ENCODE results near the gene TUBB6. TPM values are rescaled to one million over a fixed set of nuclear protein-coding genes. Genes with fewer than 3 reads are reported as not detected.

Gene TUBB6
- total RNA-seq, 1 experiment from 2014 or later: 240 TPM

- no peak for TF ChIP-seq IRF1 (CRISPR knock-in tag; IDR thresholded peaks at IDR 0.05)
- no peak for TF ChIP-seq MYBL2 (CRISPR knock-in tag; IDR thresholded peaks at IDR 0.05)
- no peak for TF ChIP-seq FOXJ3 (CRISPR knock-in tag; IDR thresholded peaks at IDR 0.05; ENCODE audit: borderline replicate concordance)
- no peak for TF ChIP-seq FOXP1 (CRISPR knock-in tag; IDR thresholded peaks at IDR 0.05; ENCODE audit: borderline replicate concordance)
- TF ChIP-seq JAZF1 (CRISPR knock-in tag; IDR thresholded peaks at IDR 0.05): no peak
- no peak for TF ChIP-seq MXD4 (CRISPR knock-in tag; IDR thresholded peaks at IDR 0.05; ENCODE audit: borderline replicate concordance)
- TF ChIP-seq PRRX2 (CRISPR knock-in tag; IDR thresholded peaks at IDR 0.05): no peak
- no peak for TF ChIP-seq ZNF219 (CRISPR knock-in tag; IDR thresholded peaks at IDR 0.05; ENCODE audit: borderline replicate concordance)
- no peak for TF ChIP-seq ZNF512 (CRISPR knock-in tag; IDR thresholded peaks at IDR 0.05; ENCODE audit: borderline replicate concordance)
- TF ChIP-seq MLX (CRISPR knock-in tag; IDR thresholded peaks at IDR 0.05): no peak
- TF ChIP-seq ZBTB21 (CRISPR knock-in tag; IDR thresholded peaks at IDR 0.05; ENCODE audit: borderline replicate concordance): no peak
- no peak for TF ChIP-seq ATF2 (CRISPR knock-in tag; IDR thresholded peaks at IDR 0.05; ENCODE audit: borderline replicate concordance, low read depth)
Observed at GRCh38 chr18:12276736-12277554, 31.1 kb upstream of the TUBB6 start (continued).

GRCh38 chr18:12278215-12278671 is 29.8 kb upstream of the TUBB6 start:
- H3K36me3 Mint-ChIP-seq: no peaks in the 10 kb centered on the region
- peaks cover 30% of the 10 kb centered on the region for H3K4me1 Mint-ChIP-seq
- POLR2A ChIA-PET: interaction anchor here (1.0 to 2.1 kb wide), 3 partner anchors 9 to 24 kb away, joined by 5 to 10 read pairs (median 9); partner anchors contain the start of gene CIDEA
- CTCF ChIA-PET: interaction anchor here (0.6 to 3.3 kb wide), 15 partner anchors 10 to 326 kb away, joined by 3 to 56 read pairs (median 6); partner anchors contain the start of gene AFG3L2
- ATAC-seq: peak; percentile 32
- peak; percentile 49 for DNase-seq (ENCODE audit: low spot score)
- no peak overlapping the region for H3K27ac Mint-ChIP-seq
- no peaks in the 10 kb centered on the region for H3K9me3 Mint-ChIP-seq
- no peak overlapping the region for H3K4me3 Mint-ChIP-seq
- no peaks in the 10 kb centered on the region; the same call in 1 of the 2 replicates for H3K27me3 Mint-ChIP-seq (ENCODE audit: low read depth)
- no peak for TF ChIP-seq ARID4B (CRISPR knock-in tag; IDR thresholded peaks at IDR 0.05; ENCODE audit: borderline replicate concordance)
- no peak for TF ChIP-seq KAT7 (CRISPR knock-in tag; IDR thresholded peaks at IDR 0.05; ENCODE audit: borderline replicate concordance)
- no peak for TF ChIP-seq IRF1 (CRISPR knock-in tag; IDR thresholded peaks at IDR 0.05)
- no peak for TF ChIP-seq E2F4 (CRISPR knock-in tag; IDR thresholded peaks at IDR 0.05; ENCODE audit: borderline replicate concordance, low read depth)
- no peak for TF ChIP-seq ATF2 (CRISPR knock-in tag; IDR thresholded peaks at IDR 0.05; ENCODE audit: borderline replicate concordance, low read depth)
- no peak for TF ChIP-seq E2F1 (CRISPR knock-in tag; IDR thresholded peaks at IDR 0.05)

Measured in WTC11 (cell line).